Measurements from ENCODE around the gene AXIN1. TPM values are rescaled to one million over a fixed set of nuclear protein-coding genes. Genes with fewer than 3 reads are reported as not detected.

Gene AXIN1
- total and polyA plus RNA-seq, 4 donors = 8.5 to 24.0 (median 21.7) TPM

DNA sequence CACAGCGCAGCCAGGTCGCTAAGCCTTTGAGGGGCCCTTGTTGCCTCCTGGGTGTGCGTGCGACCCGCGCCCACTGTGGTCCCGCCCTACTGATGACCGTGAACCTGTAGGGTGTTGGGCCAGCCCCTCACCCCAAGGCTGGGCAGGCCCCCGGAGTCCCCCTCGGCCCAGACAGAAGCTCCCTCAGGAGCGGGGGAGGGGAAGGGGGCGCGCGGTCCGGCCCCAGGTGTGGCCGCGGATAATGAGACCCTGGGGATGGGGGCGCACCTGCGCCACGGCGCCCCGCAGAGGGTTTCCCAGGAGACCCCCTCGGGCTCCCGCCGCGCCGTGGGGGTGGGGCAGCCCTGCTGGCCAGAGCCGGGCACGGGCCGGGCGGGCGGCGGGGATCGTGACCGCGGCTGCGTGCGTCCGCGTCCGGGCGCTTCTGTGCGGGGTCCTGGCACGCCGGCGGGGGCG, 72.5 kb downstream of the AXIN1 start:
- no peak for DNase-seq (ENCODE audit: low read depth in 4 of 6, low spot score in 6 of 6)
- no peak overlapping the region for H3K27ac ChIP-seq (ENCODE audit: low read depth, low read length)
- WGBS (ENCODE audit: insufficient coverage) = 3% methylated on average over 43 of the region's 47 CpGs
- peaks cover 33% of the 10 kb centered on the region for H3K27me3 ChIP-seq (ENCODE audit: control insufficient read depth, insufficient read depth, low read length)
- H3K36me3 ChIP-seq (ENCODE audit: control insufficient read depth, insufficient read depth, low read length) = peaks cover 29% of the 10 kb centered on the region
- H3K9me3 ChIP-seq (ENCODE audit: control insufficient read depth, insufficient read depth, low read length) = no peaks in the 10 kb centered on the region
- peaks cover 30% of the 10 kb centered on the region for H3K4me1 ChIP-seq (ENCODE audit: control insufficient read depth, insufficient read depth, low read length)
- no peak overlapping the region for H3K4me3 ChIP-seq (ENCODE audit: low read depth, low read length)

DNA sequence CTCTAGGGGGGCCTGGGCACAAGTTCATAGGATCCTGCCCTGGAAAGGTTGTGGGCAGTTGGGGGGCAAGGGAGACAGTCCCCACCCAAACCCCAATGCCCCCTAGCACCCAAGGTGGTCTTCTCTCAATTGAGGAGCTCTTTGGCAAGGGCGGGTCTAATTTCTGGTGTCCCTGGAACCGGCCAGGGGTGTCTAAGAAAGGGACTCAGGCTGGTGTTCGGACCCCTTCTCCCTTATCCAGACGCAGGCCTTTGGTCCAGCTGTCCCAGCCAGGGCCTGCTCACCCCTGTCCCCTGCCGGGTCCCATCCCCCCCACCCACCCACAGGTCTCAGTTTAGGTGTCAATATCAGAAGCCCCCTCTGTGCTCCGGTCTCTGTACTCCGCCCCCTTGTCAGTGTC, 73.0 kb downstream of the AXIN1 start:
- no peak for DNase-seq (ENCODE audit: low read depth in 4 of 6, low spot score in 6 of 6)
- no peak overlapping the region for H3K27ac ChIP-seq (ENCODE audit: low read depth, low read length)
- H3K4me1 ChIP-seq (ENCODE audit: control insufficient read depth, insufficient read depth, low read length) = peaks cover 35% of the 10 kb centered on the region
- no peak overlapping the region for H3K4me3 ChIP-seq (ENCODE audit: low read depth, low read length)
- H3K27me3 ChIP-seq (ENCODE audit: control insufficient read depth, insufficient read depth, low read length) = peaks cover 34% of the 10 kb centered on the region
- no peaks in the 10 kb centered on the region for H3K9me3 ChIP-seq (ENCODE audit: control insufficient read depth, insufficient read depth, low read length)
- 49% methylated on average over 4 of the region's 7 CpGs for WGBS (ENCODE audit: insufficient coverage)
- peaks cover 24% of the 10 kb centered on the region for H3K36me3 ChIP-seq (ENCODE audit: control insufficient read depth, insufficient read depth, low read length)

DNA sequence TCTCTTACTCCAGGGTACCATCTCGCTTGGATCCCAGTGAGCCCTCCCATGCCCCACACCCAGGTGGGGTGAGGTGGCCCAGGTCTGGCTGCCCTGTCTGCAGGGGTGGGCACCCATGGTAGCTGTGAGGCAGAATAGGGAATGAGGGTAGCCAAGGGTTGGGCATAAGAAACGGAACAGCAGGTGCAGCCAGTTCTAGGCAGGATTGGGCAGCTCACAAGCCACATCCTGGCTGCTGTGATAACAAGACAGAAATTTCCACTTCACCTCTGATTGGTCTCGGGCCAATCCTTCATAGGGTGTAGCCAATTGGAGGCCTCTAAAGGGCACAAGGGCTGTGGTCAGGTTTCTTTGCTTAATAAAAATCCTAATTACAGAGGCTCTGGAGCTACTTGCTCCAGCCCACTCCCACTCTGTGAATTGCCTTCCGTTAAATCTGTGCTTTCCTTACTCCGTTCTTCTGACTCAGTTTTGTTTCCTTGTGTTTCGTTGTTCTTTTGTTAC, 73.6 kb downstream of the AXIN1 start:
- H3K27ac ChIP-seq (ENCODE audit: low read depth, low read length) = no peak overlapping the region
- peaks cover 18% of the 10 kb centered on the region for H3K36me3 ChIP-seq (ENCODE audit: control insufficient read depth, insufficient read depth, low read length)
- peaks cover 34% of the 10 kb centered on the region for H3K27me3 ChIP-seq (ENCODE audit: control insufficient read depth, insufficient read depth, low read length)
- DNase-seq (ENCODE audit: low read depth in 4 of 6, low spot score in 6 of 6) = peak in 3 of 6 donors; percentile 12 to 44 (median 27)
- H3K9me3 ChIP-seq (ENCODE audit: control insufficient read depth, insufficient read depth, low read length) = no peaks in the 10 kb centered on the region
- H3K4me3 ChIP-seq (ENCODE audit: low read depth, low read length) = no peak overlapping the region
- WGBS (ENCODE audit: insufficient coverage) = 60% methylated on average over 2 of the region's 6 CpGs
- peaks cover 39% of the 10 kb centered on the region for H3K4me1 ChIP-seq (ENCODE audit: control insufficient read depth, insufficient read depth, low read length)

DNA sequence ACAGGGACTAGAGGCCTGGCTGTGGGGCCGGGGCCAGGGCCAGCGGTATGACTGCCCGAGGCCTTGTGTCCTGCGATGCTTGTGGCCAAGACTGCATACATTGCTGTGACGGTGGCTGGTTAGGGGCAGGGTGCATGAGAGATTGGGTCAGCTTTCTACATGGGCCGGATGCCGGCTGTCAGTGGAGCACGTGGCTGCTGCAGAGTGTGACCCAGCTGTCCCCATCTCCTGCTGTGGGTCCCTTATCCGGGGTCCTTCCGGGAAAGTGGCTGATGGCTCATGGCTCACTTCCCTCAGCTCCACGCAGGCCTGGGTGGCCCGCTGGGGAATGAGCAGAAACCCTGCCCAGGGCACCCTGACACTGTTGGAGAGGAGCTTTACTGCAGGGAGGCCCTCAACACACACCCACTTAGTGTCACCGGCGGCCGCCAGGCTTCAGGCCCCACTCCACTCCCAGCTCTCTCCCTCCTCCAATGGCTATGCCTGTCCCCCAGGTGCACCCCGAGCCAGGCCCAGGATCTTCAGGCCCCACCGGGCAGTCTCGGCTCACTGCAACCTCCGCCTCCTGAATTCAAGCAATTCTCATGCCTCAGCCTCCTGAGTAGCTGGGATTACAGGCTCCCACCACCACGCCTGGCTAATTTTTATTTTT, 76.0 kb downstream of the AXIN1 start:
- Histone ChIP-seq H3K27me3 (ENCODE audit: control insufficient read depth, insufficient read depth, low read length) (peaks cover 27% of the 10 kb centered on the region), H3K4me1 (ENCODE audit: control insufficient read depth, insufficient read depth, low read length) (peaks cover 34% of the 10 kb centered on the region), H3K4me3 (ENCODE audit: low read depth, low read length) (no peak overlapping the region), H3K27ac (ENCODE audit: low read depth, low read length) (no peak overlapping the region), H3K9me3 (ENCODE audit: control insufficient read depth, insufficient read depth, low read length) (no peaks in the 10 kb centered on the region), H3K36me3 (ENCODE audit: control insufficient read depth, insufficient read depth, low read length) (peaks cover 18% of the 10 kb centered on the region)
- no peak for DNase-seq (ENCODE audit: low read depth in 4 of 6, low spot score in 6 of 6)
- WGBS (ENCODE audit: insufficient coverage) = 64% methylated on average over 16 of the region's 20 CpGs

DNA sequence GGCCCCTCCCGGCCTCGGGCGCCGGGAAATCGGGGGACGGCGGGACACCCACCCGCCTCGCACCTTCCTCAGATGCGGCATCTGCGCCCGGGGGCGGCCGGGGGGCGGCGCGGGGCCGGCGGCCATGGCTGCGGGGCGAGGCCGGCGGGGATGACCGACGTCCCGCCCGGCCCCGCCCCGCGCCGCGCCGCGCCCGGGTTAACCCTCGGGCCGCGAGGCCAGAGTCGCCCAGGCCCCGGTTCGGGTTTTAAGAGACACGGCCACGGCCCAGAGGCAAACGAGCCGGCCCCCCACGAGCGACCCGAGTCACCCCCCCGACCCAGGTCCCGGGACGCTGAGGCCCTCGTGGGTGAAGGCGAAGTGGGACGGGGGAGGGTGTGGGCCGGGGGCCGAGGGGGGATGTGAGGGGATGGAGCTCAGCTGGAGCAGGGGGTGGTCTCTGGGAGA, 76.7 kb downstream of the AXIN1 start, which contains the start of gene RGS11:
Gene RGS11, minus strand, starts transcription at position 159 of the 447 bp plus-strand sequence. Its CDS starts 33 bp downstream, at position 126.
- no peak within 1 kb of the TSS for H3K27ac ChIP-seq (ENCODE audit: low read depth, low read length)
- WGBS (ENCODE audit: insufficient coverage) = under 1% methylated on average over 56 of the region's 56 CpGs
- DNase-seq (ENCODE audit: low read depth in 4 of 6, low spot score in 6 of 6) = no peak

DNA sequence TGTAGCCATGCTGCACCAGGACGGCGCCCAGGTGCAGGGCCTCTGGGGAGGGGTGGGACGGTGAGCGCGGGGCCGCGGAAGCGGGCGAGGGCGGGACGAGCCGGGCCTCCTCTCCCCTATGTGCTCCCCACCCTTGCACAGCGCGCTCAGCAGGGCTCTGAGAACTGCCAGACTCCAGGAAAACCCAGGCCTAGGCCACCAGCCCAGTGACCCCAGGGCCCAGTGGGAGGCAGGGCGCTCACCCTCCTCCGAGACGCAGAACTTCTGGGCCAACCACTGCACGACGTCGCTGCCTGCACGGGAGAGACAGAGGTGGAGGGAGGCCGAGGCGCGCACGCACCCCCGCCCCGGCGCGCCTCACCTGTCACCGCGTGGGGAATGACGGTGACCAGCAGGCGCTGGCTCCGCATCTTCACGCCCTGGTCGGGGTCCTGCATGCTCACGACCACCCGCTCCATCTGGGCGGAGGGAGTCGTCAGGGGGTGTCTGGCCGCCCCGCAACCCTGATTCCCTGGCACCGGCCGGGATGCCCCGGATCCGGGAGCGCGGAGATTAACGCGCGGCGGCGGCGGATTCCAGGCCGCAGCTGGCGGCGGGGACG, 77.4 kb downstream of the AXIN1 start:
- Histone ChIP-seq H3K4me1 (ENCODE audit: control insufficient read depth, insufficient read depth, low read length) (peaks cover 25% of the 10 kb centered on the region), H3K27ac (ENCODE audit: low read depth, low read length) (no peak overlapping the region), H3K27me3 (ENCODE audit: control insufficient read depth, insufficient read depth, low read length) (peaks cover 18% of the 10 kb centered on the region), H3K9me3 (ENCODE audit: control insufficient read depth, insufficient read depth, low read length) (no peaks in the 10 kb centered on the region), H3K4me3 (ENCODE audit: low read depth, low read length) (peak overlapping the region; percentile 22), H3K36me3 (ENCODE audit: control insufficient read depth, insufficient read depth, low read length) (peaks cover 31% of the 10 kb centered on the region)
- WGBS (ENCODE audit: insufficient coverage) = under 1% methylated on average over 47 of the region's 58 CpGs
- peak in 2 of 6 donors; percentile 36 to 68 for DNase-seq (ENCODE audit: low read depth in 4 of 6, low spot score in 6 of 6)

More for the DNA sequence above, 76.7 kb downstream of the AXIN1 start, which contains the start of gene RGS11:
- H3K4me3 ChIP-seq (ENCODE audit: low read depth, low read length) = peak within 1 kb of the TSS; percentile 22
- no peaks in the 10 kb centered on the region for H3K9me3 ChIP-seq (ENCODE audit: control insufficient read depth, insufficient read depth, low read length)
- peaks cover 24% of the 10 kb centered on the region for H3K36me3 ChIP-seq (ENCODE audit: control insufficient read depth, insufficient read depth, low read length)
- H3K27me3 ChIP-seq (ENCODE audit: control insufficient read depth, insufficient read depth, low read length) = peaks cover 20% of the 10 kb centered on the region
- H3K4me1 ChIP-seq (ENCODE audit: control insufficient read depth, insufficient read depth, low read length) = peaks cover 26% of the 10 kb centered on the region

DNA sequence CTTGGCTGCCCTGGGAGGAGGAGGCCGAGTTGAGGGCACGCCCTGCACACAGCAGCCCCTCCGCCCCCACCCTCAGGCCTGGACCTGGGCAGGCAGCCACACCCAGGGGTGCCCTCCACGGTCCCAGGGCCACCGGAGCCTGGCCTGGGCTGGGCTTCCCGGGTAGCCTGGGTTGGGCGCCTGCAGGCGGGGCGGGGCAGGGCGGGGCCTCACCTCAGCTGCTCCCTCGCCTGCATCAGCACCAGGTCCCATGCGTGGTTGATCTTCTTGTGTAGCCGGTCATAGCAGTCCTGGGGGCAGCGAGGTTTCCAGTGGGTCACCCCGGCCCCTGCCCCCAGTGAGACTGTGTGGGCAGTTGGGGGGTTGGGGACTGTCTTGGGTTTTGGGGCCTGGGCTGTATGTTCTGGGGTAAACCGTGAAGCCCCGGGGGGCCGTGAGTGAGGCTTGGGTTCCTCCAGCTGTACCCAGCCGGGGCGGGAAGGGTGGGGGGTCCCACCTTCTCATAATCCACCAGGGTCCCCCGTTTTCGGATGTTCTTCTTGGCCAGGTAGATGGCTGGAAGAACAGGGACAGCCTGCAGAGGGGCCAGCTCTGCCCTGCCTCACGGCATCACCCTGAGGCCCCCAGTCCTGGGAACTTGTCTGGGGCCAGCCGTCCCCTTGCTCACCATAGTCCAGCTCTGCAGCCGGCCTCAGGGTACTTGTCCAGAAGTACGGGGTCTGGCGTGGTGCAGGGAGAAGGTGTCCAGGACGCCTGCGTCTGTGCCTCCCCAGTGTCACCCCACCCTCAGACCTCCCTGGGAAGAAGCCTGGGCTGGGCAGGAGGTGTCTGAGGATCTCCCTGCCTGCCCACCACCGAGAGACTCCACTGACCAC, 78.7 kb downstream of the AXIN1 start:
- no peak for DNase-seq (ENCODE audit: low read depth in 4 of 6, low spot score in 6 of 6)
- Histone ChIP-seq H3K4me3 (ENCODE audit: low read depth, low read length) (no peak overlapping the region), H3K27ac (ENCODE audit: low read depth, low read length) (no peak overlapping the region), H3K36me3 (ENCODE audit: control insufficient read depth, insufficient read depth, low read length) (peaks cover 44% of the 10 kb centered on the region), H3K4me1 (ENCODE audit: control insufficient read depth, insufficient read depth, low read length) (peaks cover 21% of the 10 kb centered on the region), H3K9me3 (ENCODE audit: control insufficient read depth, insufficient read depth, low read length) (no peaks in the 10 kb centered on the region), H3K27me3 (ENCODE audit: control insufficient read depth, insufficient read depth, low read length) (peaks cover 12% of the 10 kb centered on the region)
- WGBS (ENCODE audit: insufficient coverage) = 80% methylated on average over 24 of the region's 30 CpGs

DNA sequence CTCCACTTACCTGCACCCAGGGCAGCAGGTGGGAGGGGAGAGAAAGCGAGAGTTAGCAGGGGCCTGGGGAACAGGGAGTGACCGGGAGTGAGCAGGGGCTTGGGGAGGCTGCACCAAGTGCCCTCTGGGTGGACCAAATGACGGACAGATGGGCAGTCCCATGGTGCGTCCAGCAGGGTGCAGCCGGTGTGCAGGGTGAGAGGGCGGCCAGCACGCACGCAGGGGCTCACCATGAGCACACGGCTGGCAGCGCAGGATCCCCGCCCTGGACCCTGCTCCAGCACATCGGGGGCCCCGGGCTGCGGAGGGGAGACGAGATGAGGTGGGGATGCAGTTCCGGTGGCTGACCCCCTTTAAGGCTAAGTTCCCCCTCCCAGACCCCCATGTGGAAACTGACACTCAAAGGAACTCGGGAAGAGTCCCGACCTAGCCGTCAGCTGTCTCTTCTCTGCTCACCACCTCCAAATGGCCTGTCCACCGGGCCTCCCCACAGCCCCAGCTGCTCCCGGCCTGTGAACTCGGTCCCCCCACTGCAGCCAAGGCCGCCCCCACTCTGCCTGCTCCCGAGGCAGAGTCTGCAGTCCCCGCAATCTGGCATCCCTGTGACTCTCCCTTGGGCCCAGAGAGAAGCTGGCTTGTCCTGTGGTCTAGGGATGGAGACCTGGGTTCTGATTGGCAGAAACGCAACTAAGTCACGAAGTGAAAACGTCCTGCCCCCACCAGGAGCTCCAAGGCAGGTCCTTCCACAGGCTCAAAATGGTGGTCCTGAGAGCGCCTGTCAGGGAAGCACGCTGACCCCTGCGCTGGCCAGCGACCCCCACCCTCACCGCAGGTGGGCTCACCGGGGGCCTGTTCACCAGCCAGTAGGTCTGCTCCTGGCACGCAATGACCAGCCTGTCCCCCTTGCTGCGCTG, 79.6 kb downstream of the AXIN1 start:
- no peak overlapping the region for H3K4me3 ChIP-seq (ENCODE audit: low read depth, low read length)
- H3K27me3 ChIP-seq (ENCODE audit: control insufficient read depth, insufficient read depth, low read length) = peaks cover 12% of the 10 kb centered on the region
- 64% methylated on average over 27 of the region's 36 CpGs for WGBS (ENCODE audit: insufficient coverage)
- no peak overlapping the region for H3K27ac ChIP-seq (ENCODE audit: low read depth, low read length)
- DNase-seq (ENCODE audit: low read depth in 4 of 6, low spot score in 6 of 6) = no peak
- no peaks in the 10 kb centered on the region for H3K9me3 ChIP-seq (ENCODE audit: control insufficient read depth, insufficient read depth, low read length)
- peaks cover 21% of the 10 kb centered on the region for H3K4me1 ChIP-seq (ENCODE audit: control insufficient read depth, insufficient read depth, low read length)
- H3K36me3 ChIP-seq (ENCODE audit: control insufficient read depth, insufficient read depth, low read length) = peaks cover 49% of the 10 kb centered on the region
